Subcutaneous abdominal adipose tissue (tissue), 5 donors: ENCODE measurements around the gene DCUN1D2.
A peak's percentile ranks its signal among the peaks of the same experiment; 100 is the strongest.

ENCODE experiments used
- H3K27ac ChIP-seq: one replicate; pipeline ENCODE4 v1.7.0; 2013; ENCODE audit warnings: low read depth, mild to moderate bottlenecking, inconsistent platforms, low read length, moderate library complexity
- H3K27me3 ChIP-seq, 5 donors: one replicate each; pipeline ENCODE4 v1.7.0; 2013; ENCODE audit warnings: low read length in 5 of 5, inconsistent platforms in 1 of 5; ENCODE audit not compliant: control insufficient read depth in 5 of 5, insufficient read depth in 4 of 5
- H3K36me3 ChIP-seq, 5 donors: one replicate each; pipeline ENCODE4 v1.7.0; 2013; ENCODE audit warnings: low read length in 5 of 5; ENCODE audit not compliant: control insufficient read depth in 5 of 5, insufficient read depth in 5 of 5
- H3K4me1 ChIP-seq, 5 donors: one replicate each; pipeline ENCODE4 v1.7.0; 2013; ENCODE audit warnings: low read length in 5 of 5, mild to moderate bottlenecking in 3 of 5, moderate library complexity in 1 of 5; ENCODE audit not compliant: control insufficient read depth in 5 of 5, insufficient read depth in 5 of 5
- H3K4me3 ChIP-seq, 5 donors: one replicate each; pipeline ENCODE4 v1.7.0; 2013; ENCODE audit warnings: low read length in 5 of 5, low read depth in 1 of 5
- H3K9ac ChIP-seq, 5 donors: one replicate each; pipeline ENCODE4 v1.7.0; 2013; ENCODE audit warnings: low read length in 5 of 5, mild to moderate bottlenecking in 4 of 5, moderate library complexity in 3 of 5
- H3K9me3 ChIP-seq, 5 donors: one replicate each; pipeline ENCODE4 v1.7.0; 2013; ENCODE audit warnings: low read length in 5 of 5; ENCODE audit not compliant: control insufficient read depth in 5 of 5
- donor health status: healthy.
- donor health status: healthy.
- donor health status: healthy.
- donor health status: healthy.
- donor health status: healthy.

DCUN1D2 gene

GRCh38 chr13:113491982-113492381 is 1.5 kb upstream of the DCUN1D2 start:
- H3K36me3 ChIP-seq, result peaks cover 0 to 26% (median 15%) of the 10 kb centered on the region in 5 donors
- H3K4me3 ChIP-seq, result peak overlapping the region in 3 of 5 donors; percentile 78 to 86 (median 81)
- H3K9ac ChIP-seq, result peak overlapping the region in 4 of 5 donors; percentile 83 to 93 (median 84)
- H3K27me3 ChIP-seq, result no peaks in the 10 kb centered on the region
- H3K4me1 ChIP-seq, result peaks cover 9 to 42% (median 30%) of the 10 kb centered on the region in 5 donors
- H3K9me3 ChIP-seq, result no peaks in the 10 kb centered on the region
- H3K27ac ChIP-seq, result no peak overlapping the region

GRCh38 chr13:113491418-113491883 is 940 bp upstream of the DCUN1D2 start:
- peak overlapping the region in 4 of 5 donors; percentile 83 to 93 (median 84) for H3K9ac ChIP-seq

GRCh38 chr13:113489549-113490495 is 689 bp downstream of the DCUN1D2 start:
- Histone ChIP-seq H3K9me3 (no peaks in the 10 kb centered on the region), H3K4me1 (peaks cover 5 to 42% (median 30%) of the 10 kb centered on the region in 5 donors), H3K9ac (peak overlapping the region in 4 of 5 donors; percentile 62 to 88 (median 84)), H3K27ac (no peak overlapping the region), H3K36me3 (peaks cover 0 to 6% (median 0%) of the 10 kb centered on the region in 5 donors), H3K27me3 (no peaks in the 10 kb centered on the region), H3K4me3 (peak overlapping the region; percentile 73 to 87 (median 78))

More at GRCh38 chr13:113491418-113491883, 940 bp upstream of the DCUN1D2 start:
- peak overlapping the region; percentile 78 to 91 (median 86) for H3K4me3 ChIP-seq
- no peaks in the 10 kb centered on the region for H3K9me3 ChIP-seq
- no peaks in the 10 kb centered on the region for H3K27me3 ChIP-seq
- H3K4me1 ChIP-seq, result peaks cover 9 to 42% (median 30%) of the 10 kb centered on the region in 5 donors
- no peak overlapping the region for H3K27ac ChIP-seq
- H3K36me3 ChIP-seq, result peaks cover 0 to 21% (median 11%) of the 10 kb centered on the region in 5 donors

- Histone ChIP-seq H3K27me3 (no peaks in the 10 kb centered on the region), H3K9ac (peak overlapping the region in 2 of 5 donors; percentile 83 to 88), H3K4me1 (peaks cover 5 to 42% (median 30%) of the 10 kb centered on the region in 5 donors), H3K9me3 (no peaks in the 10 kb centered on the region), H3K36me3 (peaks cover 0 to 3% (median 0%) of the 10 kb centered on the region in 5 donors), H3K27ac (no peak overlapping the region), H3K4me3 (peak overlapping the region in 4 of 5 donors; percentile 73 to 86 (median 78))
These were observed 1.4 kb downstream of the DCUN1D2 start for GRCh38 chr13:113489171-113489548.

- H3K9ac ChIP-seq, result no peak overlapping the region
- peaks cover 0 to 9% (median 1%) of the 10 kb centered on the region in 5 donors for H3K36me3 ChIP-seq
- peaks cover 5 to 36% (median 30%) of the 10 kb centered on the region in 5 donors for H3K4me1 ChIP-seq
- no peaks in the 10 kb centered on the region for H3K27me3 ChIP-seq
- no peak overlapping the region for H3K4me3 ChIP-seq
- no peak overlapping the region for H3K27ac ChIP-seq
- no peaks in the 10 kb centered on the region for H3K9me3 ChIP-seq
These were observed 2.2 kb downstream of the DCUN1D2 start for GRCh38 chr13:113488283-113488682.

- Histone ChIP-seq H3K4me1 (peaks cover 5 to 25% (median 20%) of the 10 kb centered on the region in 5 donors), H3K9ac (peak overlapping the region in 1 of 5 donors; percentile 10), H3K9me3 (no peaks in the 10 kb centered on the region), H3K27ac (no peak overlapping the region), H3K36me3 (peaks cover 0 to 10% (median 4%) of the 10 kb centered on the region in 5 donors), H3K27me3 (no peaks in the 10 kb centered on the region), H3K4me3 (no peak overlapping the region)
These were observed 3.8 kb downstream of the DCUN1D2 start for GRCh38 chr13:113486698-113487097.

- Histone ChIP-seq H3K27me3 (no peaks in the 10 kb centered on the region), H3K4me1 (peaks cover 5 to 17% (median 16%) of the 10 kb centered on the region in 5 donors), H3K27ac (no peak overlapping the region), H3K9ac (no peak overlapping the region), H3K4me3 (no peak overlapping the region), H3K9me3 (no peaks in the 10 kb centered on the region), H3K36me3 (peaks cover 0 to 10% (median 4%) of the 10 kb centered on the region in 5 donors)
These were observed 5.0 kb downstream of the DCUN1D2 start for GRCh38 chr13:113485545-113485944.

- H3K9me3 ChIP-seq, result no peaks in the 10 kb centered on the region
- H3K9ac ChIP-seq, result no peak overlapping the region
- H3K4me3 ChIP-seq, result no peak overlapping the region
- H3K36me3 ChIP-seq, result peaks cover 0 to 22% (median 9%) of the 10 kb centered on the region in 5 donors
- no peaks in the 10 kb centered on the region for H3K27me3 ChIP-seq
- no peak overlapping the region for H3K27ac ChIP-seq
- peaks cover 0 to 3% (median 2%) of the 10 kb centered on the region in 5 donors for H3K4me1 ChIP-seq
These were observed 6.8 kb downstream of the DCUN1D2 start for GRCh38 chr13:113483504-113484293.

- Histone ChIP-seq H3K27me3 (no peaks in the 10 kb centered on the region), H3K4me3 (no peak overlapping the region), H3K36me3 (peaks cover 4 to 22% (median 9%) of the 10 kb centered on the region in 5 donors), H3K4me1 (peaks cover 0 to under 1% (median 0%) of the 10 kb centered on the region in 5 donors), H3K27ac (no peak overlapping the region), H3K9me3 (no peaks in the 10 kb centered on the region), H3K9ac (no peak overlapping the region)
These were observed 7.4 kb downstream of the DCUN1D2 start for GRCh38 chr13:113483081-113483480.
